Uterus (tissue), 4 donors: ENCODE results near the gene VPS35. TPM values are rescaled to one million over a fixed set of nuclear protein-coding genes. Genes with fewer than 3 reads are reported as not detected.
"Not testable (repeated sequence)": the region's sequence is repeated elsewhere in the genome, so short reads cannot be mapped to it uniquely, and the experiment has no call there.

Experiments used
- DNase-seq, 2 donors: peaks; one replicate each; pipeline ENCODE4 v3.0.0-alpha.2; 2019 to 2020
- H3K27ac ChIP-seq, 2 donors: fragments of 200-600 bp; sonication (generic); 1 replicate in 1 of 2; 2 replicates in 1 of 2; pipeline ENCODE4 v1.5.1; 2016 to 2018
- H3K27me3 ChIP-seq, 2 donors: fragments of 200-600 bp; sonication (generic); one replicate each; pipeline ENCODE4 v1.5.1; 2018 to 2019; ENCODE audit warnings: control low read depth in 1 of 2
- H3K36me3 ChIP-seq, 2 donors: fragments of 200-600 bp; sonication (generic); one replicate each; pipeline ENCODE4 v1.5.1; 2019; ENCODE audit warnings: control low read depth in 1 of 2
- H3K4me1 ChIP-seq, 2 donors: fragments of 200-600 bp; sonication (generic); one replicate each; pipeline ENCODE4 v1.5.1; 2018 to 2019; ENCODE audit warnings: control low read depth in 1 of 2
- H3K4me3 ChIP-seq, 2 donors: fragments of 200-600 bp; sonication (generic); 1 replicate in 1 of 2; 2 replicates in 1 of 2; pipeline ENCODE4 v1.5.1; 2018 to 2019; ENCODE audit warnings: mild to moderate bottlenecking in 1 of 2
- H3K9me3 ChIP-seq, 2 donors: fragments of 200-600 bp; sonication (generic); one replicate each; pipeline ENCODE4 v1.5.1; 2019; ENCODE audit warnings: control low read depth in 1 of 2
- POLR2A ChIP-seq, 2 donors: fragments of 450-650 bp; IDR thresholded peaks; one replicate each; pipeline ENCODE4 v1.6.1; 2016; ENCODE audit warnings: antibody characterized with exemption in 2 of 2, mild to moderate bottlenecking in 1 of 2, moderate library complexity in 1 of 2
- intact Hi-C: fragments of 100-400 bp; cut with DNase I; formaldehyde crosslinking; loops from one replicate; pipeline ENCODE4 v1.15.1; 2023; ENCODE audit warnings: low total_unique reads
- total RNA-seq, 4 donors: library from RNA; depleted of rRNA in 3 of 4; stranded (reverse); fragments of >200 nt in 3 of 4; gene quantifications; one replicate each; pipeline versions ENCODE4 v1.1.0 to v1.2.4, GENCODE V29; 2014 to 2023
- TF ChIP-seq, protein P1 (sequence below), 4 experiments: fragments of 200-600 bp in 2 of 4; fragments of 450-650 bp in 2 of 4; sonication (generic) in 2 of 4; IDR thresholded peaks; one replicate each; pipeline ENCODE4 v1.5.1; 2016 to 2019; ENCODE audit warnings: antibody characterized with exemption in 4 of 4, mild to moderate bottlenecking in 2 of 4, moderate library complexity in 1 of 4
- donor health status: DM: yes; HTN: yes; CAD: no.

VPS35 gene
- total RNA-seq, 4 donors from 2014 or later, result 23.1 to 183 (median 67.4) TPM

GRCh38 chr16:46627746-46628145, 61.2 kb downstream of the VPS35 start:
- no peak overlapping the region for H3K4me3 ChIP-seq
- TF ChIP-seq, protein P1, sequence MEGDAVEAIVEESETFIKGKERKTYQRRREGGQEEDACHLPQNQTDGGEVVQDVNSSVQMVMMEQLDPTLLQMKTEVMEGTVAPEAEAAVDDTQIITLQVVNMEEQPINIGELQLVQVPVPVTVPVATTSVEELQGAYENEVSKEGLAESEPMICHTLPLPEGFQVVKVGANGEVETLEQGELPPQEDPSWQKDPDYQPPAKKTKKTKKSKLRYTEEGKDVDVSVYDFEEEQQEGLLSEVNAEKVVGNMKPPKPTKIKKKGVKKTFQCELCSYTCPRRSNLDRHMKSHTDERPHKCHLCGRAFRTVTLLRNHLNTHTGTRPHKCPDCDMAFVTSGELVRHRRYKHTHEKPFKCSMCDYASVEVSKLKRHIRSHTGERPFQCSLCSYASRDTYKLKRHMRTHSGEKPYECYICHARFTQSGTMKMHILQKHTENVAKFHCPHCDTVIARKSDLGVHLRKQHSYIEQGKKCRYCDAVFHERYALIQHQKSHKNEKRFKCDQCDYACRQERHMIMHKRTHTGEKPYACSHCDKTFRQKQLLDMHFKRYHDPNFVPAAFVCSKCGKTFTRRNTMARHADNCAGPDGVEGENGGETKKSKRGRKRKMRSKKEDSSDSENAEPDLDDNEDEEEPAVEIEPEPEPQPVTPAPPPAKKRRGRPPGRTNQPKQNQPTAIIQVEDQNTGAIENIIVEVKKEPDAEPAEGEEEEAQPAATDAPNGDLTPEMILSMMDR (IDR thresholded peaks at IDR 0.05), result no peak
- no peak for TF ChIP-seq POLR2A (IDR thresholded peaks at IDR 0.05)
- no peaks in the 10 kb centered on the region for H3K27me3 ChIP-seq
- H3K36me3 ChIP-seq, result no peaks in the 10 kb centered on the region
- H3K4me1 ChIP-seq, result no peaks in the 10 kb centered on the region
- H3K9me3 ChIP-seq, result no peaks in the 10 kb centered on the region
- intact Hi-C loops, result no loop called here
- no peak for DNase-seq
- no peak overlapping the region for H3K27ac ChIP-seq

DNA sequence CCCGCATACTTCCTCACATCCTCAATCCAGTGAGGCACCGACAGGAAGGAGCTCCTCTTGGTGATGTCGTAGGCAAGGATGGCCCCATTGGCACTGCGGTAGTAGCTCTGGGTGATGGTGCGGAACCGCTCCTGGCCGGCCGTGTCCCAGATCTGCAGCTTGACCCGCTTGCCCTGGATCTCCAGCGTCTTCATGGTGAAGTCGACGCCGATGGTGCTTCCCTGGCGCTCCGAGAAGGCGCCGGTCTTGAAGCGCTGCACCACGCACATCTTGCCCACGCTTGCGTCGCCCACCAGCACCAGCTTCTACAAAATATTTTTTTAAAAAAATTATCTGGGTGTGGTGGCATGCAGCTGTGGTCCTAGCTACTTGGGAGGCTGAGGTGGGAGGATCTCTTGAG, 62.3 kb downstream of the VPS35 start:
- H3K9me3 ChIP-seq, DNase-seq, H3K36me3 ChIP-seq, H3K4me3 ChIP-seq, H3K27me3 ChIP-seq, H3K27ac ChIP-seq, H3K4me1 ChIP-seq, intact Hi-C loops: not testable (repeated sequence)

- H3K36me3 ChIP-seq, intact Hi-C loops, H3K9me3 ChIP-seq, H3K27ac ChIP-seq, H3K4me1 ChIP-seq, H3K4me3 ChIP-seq, DNase-seq, H3K27me3 ChIP-seq: not testable (repeated sequence)
Observed at GRCh38 chr16:46624862-46625261, 64.1 kb downstream of the VPS35 start.

- intact Hi-C loops, H3K27ac ChIP-seq, DNase-seq, H3K9me3 ChIP-seq, H3K4me3 ChIP-seq, H3K36me3 ChIP-seq, H3K27me3 ChIP-seq, H3K4me1 ChIP-seq: not testable (repeated sequence)
Observed at GRCh38 chr16:46623707-46624106, 65.3 kb downstream of the VPS35 start.

- H3K4me1 ChIP-seq, H3K4me3 ChIP-seq, intact Hi-C loops, H3K27ac ChIP-seq, H3K36me3 ChIP-seq, H3K27me3 ChIP-seq, H3K9me3 ChIP-seq, DNase-seq: not testable (repeated sequence)
Observed at GRCh38 chr16:46623246-46623645, 65.7 kb downstream of the VPS35 start.

DNA sequence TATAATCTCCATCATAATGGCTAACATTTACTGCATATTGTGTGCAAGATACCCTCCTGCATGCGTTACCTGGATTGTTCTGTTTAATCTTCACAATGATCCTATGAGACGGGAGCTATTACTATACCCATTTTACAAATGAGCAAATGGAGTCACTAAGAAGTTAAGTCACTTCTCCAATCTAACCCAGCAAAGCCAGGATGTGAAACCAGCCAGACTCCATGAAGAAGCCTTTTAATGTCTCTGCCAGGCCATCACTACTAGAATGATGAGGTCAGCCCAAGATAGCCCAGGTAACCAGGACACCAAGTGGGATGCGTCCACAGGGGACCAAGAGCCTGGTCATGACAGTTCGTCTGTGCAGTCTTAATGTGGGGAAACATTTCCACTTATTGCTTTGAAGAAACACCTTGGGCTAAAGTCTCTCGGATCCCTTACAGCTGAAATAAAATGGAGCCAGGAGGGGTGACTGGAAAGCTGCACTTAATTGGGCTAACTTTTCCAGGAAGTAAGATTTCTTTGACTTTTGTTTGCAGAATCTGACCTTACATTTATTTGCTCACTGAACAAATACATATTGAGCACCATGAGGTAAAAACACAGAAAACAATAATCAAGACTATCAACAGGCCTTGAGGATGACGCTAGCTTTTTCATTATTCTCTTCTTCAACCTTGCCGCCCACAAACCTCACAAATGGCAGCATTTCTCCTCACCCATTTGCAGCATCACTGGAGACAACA, 66.9 kb downstream of the VPS35 start:
- H3K27me3 ChIP-seq, result no peaks in the 10 kb centered on the region

More for the DNA sequence above, 66.9 kb downstream of the VPS35 start:
- Histone ChIP-seq H3K4me1 (no peaks in the 10 kb centered on the region), H3K36me3 (no peaks in the 10 kb centered on the region), H3K9me3 (no peaks in the 10 kb centered on the region), H3K27ac (no peak overlapping the region), H3K4me3 (no peak overlapping the region)
- intact Hi-C loops, result no loop called here
- DNase-seq, result no peak
- TF ChIP-seq, protein P1 (IDR thresholded peaks at IDR 0.05), result no peak
- TF ChIP-seq POLR2A (IDR thresholded peaks at IDR 0.05), result no peak
